Measurements from ENCODE around the gene PDE6A. TPM values are rescaled to one million over a fixed set of nuclear protein-coding genes. Genes with fewer than 3 reads are reported as not detected.
A peak's percentile ranks its signal among the peaks of the same experiment; 100 is the strongest.

PDE6A gene
- total and polyA plus RNA-seq, 9 of the 15 experiments (the other 6 are each of a cell fraction or from before 2014, with no cell fraction given), result 0.01 to 0.04 (median 0.01) TPM; not detected in 6

- TF ChIP-seq AFF1 (IDR thresholded peaks at IDR 0.05; ENCODE audit: low read depth in 1 of 2, partially characterized antibody in 2 of 2), result no peak
- no peak for TF ChIP-seq FOXK1 (CRISPR knock-in tag; IDR thresholded peaks at IDR 0.05; ENCODE audit: borderline replicate concordance)
- no peak for TF ChIP-seq ZNF518B (CRISPR knock-in tag; IDR thresholded peaks at IDR 0.05)
- no peak; the same call in 1 of the 2 replicates for TF ChIP-seq ZNF384 (IDR thresholded peaks at IDR 0.05; ENCODE audit: low read depth, low read length)
- TF ChIP-seq EWSR1 (IDR thresholded peaks at IDR 0.05; ENCODE audit: borderline replicate concordance, low read depth, partially characterized antibody), result no peak
- no peak for TF ChIP-seq DNMT1 (IDR thresholded peaks at IDR 0.05)
- TF ChIP-seq MLLT1 (IDR thresholded peaks at IDR 0.05), result 0 out of 4 replicates have a peak, but pooled peaks of 1 of the 2 experiments have one; percentile 9
- TF ChIP-seq ZNF766 (CRISPR knock-in tag; conservative IDR thresholded peaks at IDR 0.05), result no peak
- no peak for TF ChIP-seq HOXB6 (CRISPR knock-in tag; IDR thresholded peaks at IDR 0.05; ENCODE audit: borderline replicate concordance)
- TF ChIP-seq TCF7 (IDR thresholded peaks at IDR 0.05; ENCODE audit: borderline replicate concordance), result no peak
- no peak for TF ChIP-seq RHOXF2B (CRISPR knock-in tag; conservative IDR thresholded peaks at IDR 0.05)
- TF ChIP-seq TCF15 (CRISPR knock-in tag; IDR thresholded peaks at IDR 0.05), result no peak
- TF ChIP-seq RBM34 (IDR thresholded peaks at IDR 0.05; ENCODE audit: borderline replicate concordance, insufficient read depth, low read length), result no peak
- TF ChIP-seq NFYB (IDR thresholded peaks at IDR 0.05; ENCODE audit: extremely low read depth, insufficient read length), result no peak
Observed at GRCh38 chr5:149930749-149931574, 13.6 kb downstream of the PDE6A start (continued).
